GM12864 (cell line): ENCODE results near the gene NOS1AP.

ENCODE experiments used
- DNase-seq: peaks from one replicate; pipeline ENCODE4 v3.0.0-alpha.2; 2011; ENCODE audit warnings: low read depth
- H3K4me3 ChIP-seq: 2 replicates; pipeline ENCODE4 v1.5.1; 2011; ENCODE audit warnings: mild to moderate bottlenecking, low read depth, low read length, control low read depth
- CTCF ChIP-seq: IDR thresholded peaks from 2 replicates; pipeline ENCODE4 v1.5.1; 2011; ENCODE audit warnings: low read depth, mild to moderate bottlenecking, moderate library complexity, low read length, control low read depth, inconsistent platforms; ENCODE audit errors: missing control alignments

NOS1AP gene

GRCh38 chr1:162025541-162025940, 44.0 kb upstream of the NOS1AP start:
- DNase-seq = no peak
- TF ChIP-seq CTCF = no peak
- no peak overlapping the region for H3K4me3 ChIP-seq

- no peak for TF ChIP-seq CTCF
- H3K4me3 ChIP-seq = no peak overlapping the region
- no peak for DNase-seq
These were observed 42.6 kb upstream of the NOS1AP start for GRCh38 chr1:162026881-162027280.

- no peak overlapping the region for H3K4me3 ChIP-seq
- TF ChIP-seq CTCF = no peak
- DNase-seq = peak; percentile 26
These were observed 40.8 kb upstream of the NOS1AP start for GRCh38 chr1:162028726-162029125.

- TF ChIP-seq CTCF = no peak
- no peak for DNase-seq
- no peak overlapping the region for H3K4me3 ChIP-seq
These were observed 40.3 kb upstream of the NOS1AP start for GRCh38 chr1:162029157-162029556.

- DNase-seq = no peak
- no peak for TF ChIP-seq CTCF
- H3K4me3 ChIP-seq = no peak overlapping the region
These were observed 38.7 kb upstream of the NOS1AP start for GRCh38 chr1:162030759-162031280.

- no peak for TF ChIP-seq CTCF
- DNase-seq = no peak
- H3K4me3 ChIP-seq = no peak overlapping the region
These were observed 36.1 kb upstream of the NOS1AP start for GRCh38 chr1:162033428-162033827.

GRCh38 chr1:162035241-162035640, 34.2 kb upstream of the NOS1AP start:
- DNase-seq = no peak
- no peak for TF ChIP-seq CTCF
- H3K4me3 ChIP-seq = no peak overlapping the region
